ENCODE data around the gene ABCA4.
"Not testable (repeated sequence)": the region's sequence is repeated elsewhere in the genome, so short reads cannot be mapped to it uniquely, and the experiment has no call there.

Gene ABCA4

DNA sequence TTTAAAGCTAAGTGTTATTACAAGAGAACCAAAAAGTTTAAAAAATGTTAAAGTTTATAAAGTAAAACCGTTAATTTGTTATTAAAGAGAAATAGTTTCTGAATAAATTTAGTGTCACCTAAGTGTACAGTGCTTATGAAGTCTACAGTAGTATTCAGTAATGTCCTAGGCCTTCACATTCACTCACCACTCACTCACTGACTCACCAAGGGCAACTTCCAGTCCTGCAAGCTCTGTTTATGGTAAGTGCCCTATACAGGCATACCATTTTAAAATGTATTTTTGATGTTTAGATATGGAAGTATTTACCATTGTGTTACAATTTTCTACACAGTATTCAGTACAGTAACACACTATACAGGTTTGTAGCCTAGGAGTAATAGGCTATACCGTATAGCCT, 151.6 kb downstream of the ABCA4 start:
- no peak for DNase-seq

DNA sequence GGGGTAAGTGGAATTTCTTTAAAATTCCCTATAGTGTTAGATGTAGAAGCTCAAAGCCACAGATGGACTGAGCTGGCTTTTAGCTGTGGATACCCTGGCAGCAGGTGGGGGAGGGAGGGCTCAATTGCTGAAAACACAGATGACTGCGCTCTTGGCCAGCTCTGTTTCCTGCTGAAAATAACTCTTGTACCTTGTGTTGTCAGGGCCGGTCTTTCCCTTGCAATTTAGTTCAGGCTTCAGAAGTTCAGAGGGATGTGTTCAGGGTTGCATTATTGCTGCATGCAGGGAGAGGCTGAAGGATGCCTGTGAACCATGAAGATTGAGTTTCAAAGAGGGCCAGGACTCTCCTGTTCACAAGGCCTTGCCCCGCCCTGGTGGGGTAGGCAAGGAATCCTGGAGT, 153.6 kb downstream of the ABCA4 start:
- DNase-seq = no peak

DNA sequence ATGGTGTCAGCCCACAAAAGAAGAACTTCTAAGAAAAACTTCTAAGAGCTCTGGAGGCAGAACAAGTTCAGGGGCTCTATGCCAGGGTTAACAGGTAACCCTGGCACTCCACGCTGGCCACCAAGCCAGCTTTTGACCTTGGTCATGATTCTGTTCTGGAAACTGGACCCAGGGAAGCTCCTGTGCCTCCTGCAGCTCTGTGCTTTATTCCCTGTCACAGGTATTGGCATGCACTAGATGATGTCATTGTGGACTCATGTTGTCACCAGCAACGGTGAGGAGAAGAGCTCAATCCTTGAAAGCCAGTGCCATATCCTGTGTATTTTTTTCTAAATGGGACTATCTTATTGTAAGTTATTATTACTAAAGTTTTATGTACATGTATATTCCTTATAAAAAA, 155.1 kb downstream of the ABCA4 start:
- no peak for DNase-seq

DNA sequence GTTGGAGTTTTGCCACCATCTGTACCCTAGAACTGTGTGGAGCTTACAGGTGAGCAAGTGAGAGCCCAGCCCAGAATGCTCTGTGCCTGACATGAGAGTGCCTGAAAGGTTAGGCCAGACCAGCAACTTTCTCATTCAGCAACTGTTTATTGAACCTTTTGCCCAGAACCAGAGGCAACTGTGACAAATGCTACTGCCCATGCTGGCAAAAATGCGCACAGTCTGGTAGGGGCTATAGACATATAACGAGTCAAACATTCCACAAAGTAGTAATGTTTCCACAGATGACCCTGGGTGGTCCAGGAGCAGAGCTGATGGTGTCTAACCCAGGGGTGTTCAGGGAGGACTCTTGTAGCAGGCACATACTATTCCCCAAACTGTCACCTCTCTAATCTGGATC, 155.7 kb downstream of the ABCA4 start:
- DNase-seq = no peak

DNA sequence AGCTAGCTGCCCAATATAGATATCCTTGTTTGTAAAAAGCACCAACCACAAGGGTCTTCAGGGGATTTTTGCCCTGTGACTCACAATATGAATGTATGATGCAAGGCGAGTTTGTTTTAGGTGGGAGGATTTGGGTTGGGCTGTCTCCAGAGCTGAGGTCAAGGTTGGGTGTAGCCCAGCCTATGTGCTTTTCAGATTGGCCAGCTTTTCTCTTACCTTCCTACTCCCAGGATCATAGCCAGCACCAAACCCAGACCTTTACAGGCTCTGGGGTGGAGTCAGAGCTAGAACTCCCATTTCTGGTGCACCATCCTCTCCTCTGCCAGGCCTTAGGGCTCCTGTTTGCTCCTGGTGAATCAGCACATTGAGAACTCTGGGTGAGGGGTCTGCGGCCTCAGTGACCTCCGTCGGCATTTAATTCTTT, 156.2 kb downstream of the ABCA4 start:
- DNase-seq = no peak

DNA sequence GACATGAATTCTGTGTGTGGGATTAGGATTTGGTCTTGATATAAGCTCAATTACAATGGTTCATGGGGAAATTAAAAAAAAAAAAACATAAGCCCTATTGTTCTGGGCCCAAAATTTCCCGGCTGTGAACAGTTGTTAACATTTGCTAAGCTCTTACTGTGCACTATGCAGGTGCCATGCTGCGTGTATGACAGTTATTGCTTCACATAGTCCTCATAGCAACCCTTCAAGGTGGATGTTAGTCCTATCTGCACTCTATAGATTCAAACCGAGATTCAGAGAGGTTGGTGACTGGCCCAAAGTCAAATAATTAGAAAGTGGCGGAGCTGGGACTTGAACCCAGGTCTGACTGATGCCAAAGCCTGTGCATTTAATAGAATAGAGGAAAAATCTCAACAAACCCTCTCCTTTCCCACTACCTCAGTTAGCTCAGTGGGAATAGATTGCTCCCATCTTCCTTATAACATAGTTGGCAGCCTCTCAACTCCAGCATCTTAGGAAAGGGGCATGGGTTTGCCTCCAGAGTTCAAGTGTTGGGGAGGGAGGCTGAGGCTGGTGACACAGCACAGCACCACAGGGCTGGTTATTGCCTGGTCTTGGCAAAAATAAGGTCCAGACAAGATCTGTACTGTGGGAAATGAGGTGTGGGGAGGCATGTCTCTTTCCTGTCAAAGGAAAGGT, 156.7 kb downstream of the ABCA4 start:
- DNase-seq = no peak

DNA sequence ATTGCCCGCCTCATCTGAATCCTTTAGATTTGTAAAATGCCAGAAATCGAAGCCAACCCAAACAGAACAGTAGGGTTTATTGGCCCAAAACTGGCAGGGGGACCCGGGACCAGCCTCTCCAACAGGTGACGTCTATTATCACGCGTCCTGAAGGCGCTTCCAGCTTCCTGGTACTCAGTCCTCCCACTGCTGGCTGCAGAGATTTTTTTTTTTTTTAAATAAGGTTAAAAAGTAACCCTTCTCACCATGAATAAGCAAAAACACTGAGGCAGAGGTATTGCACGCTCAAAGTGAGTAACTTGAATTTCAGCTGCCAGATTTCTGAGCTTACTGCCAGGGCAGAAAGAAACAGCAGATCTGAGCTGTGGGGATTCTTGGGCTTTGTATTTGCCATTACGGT, 157.4 kb downstream of the ABCA4 start:
- no peak for DNase-seq

DNA sequence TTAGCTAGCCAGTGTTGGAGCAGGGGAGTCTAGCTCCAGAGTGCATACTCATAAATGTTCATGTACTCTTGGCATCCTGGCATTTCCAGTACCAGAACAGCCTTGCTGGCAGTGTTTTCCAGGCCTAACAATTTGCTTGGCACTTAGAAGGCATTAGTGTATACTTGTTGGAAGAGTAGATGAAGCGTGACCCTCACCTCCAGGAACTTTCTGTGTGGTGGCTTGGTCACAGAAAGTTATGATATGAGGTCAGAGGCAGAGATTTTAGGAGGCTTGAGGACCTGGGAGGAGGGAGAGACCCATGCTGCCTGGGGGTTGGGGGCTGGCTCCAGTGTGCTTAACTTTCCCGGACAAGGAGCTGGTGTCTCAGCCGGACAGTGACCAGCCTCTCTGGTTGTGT, 159.0 kb downstream of the ABCA4 start:
- no peak for DNase-seq

DNA sequence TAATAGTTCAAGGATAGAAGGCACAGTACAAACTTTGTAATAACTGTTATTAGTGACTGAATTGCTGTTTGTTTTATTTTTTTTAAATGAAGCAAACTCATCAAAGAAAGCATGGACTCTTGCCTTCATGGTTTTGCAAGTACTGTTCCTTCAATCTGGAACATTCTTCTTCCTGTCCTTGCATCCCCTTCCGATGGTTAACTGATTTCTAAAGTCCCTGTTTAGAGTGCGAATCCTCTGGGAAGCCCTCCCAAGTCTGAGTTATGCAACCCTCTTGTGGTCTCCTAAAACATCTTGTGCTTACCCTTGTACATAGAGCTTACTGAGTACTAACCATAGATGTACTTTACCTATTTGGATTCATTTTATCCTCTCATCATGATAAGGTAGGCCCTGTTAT, 159.5 kb downstream of the ABCA4 start:
- DNase-seq = no peak

DNA sequence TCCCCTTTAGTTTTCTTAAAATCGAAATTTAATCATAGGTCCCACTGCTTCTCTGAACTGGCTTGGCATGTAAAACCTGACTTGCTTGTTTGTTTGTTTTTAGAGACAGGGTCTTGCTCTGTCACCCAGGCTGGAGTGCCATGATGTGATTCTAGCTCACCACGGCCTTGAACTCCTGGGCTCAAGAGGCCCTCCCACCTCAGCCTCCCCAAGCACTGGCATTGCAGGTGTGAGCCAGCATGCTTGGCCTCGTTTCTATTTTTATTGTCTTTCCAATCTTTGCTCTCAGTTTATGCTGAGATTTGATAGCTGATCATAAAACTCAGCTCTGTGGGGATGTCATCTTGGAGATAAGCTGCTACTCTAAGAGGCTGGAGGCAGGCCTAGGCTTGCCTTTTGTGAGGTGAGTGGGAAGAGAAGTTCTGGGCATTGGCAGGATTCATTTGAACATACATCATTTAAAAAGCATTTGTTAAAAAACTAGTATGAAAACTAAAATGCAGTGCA, 160.3 kb downstream of the ABCA4 start:
- DNase-seq = no peak

DNA sequence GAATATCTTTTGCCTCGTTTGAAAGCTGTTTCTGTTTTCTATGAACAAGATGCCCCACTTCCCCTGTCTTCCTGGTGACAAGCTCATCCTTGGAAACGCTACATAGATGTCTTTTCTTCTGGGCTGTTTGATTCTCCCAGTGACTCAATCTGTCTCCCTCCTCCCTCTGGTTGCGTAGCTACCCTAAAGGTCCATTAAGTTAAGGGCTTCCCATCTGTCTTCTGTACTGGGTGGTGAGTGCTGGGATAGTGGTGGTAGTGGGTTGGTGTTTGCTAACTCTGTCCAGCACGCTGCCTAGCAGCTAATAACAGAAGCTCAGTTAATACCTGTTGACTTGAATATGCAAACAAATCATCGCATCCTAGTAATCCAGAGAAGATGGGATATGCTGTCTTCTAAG, 161.5 kb downstream of the ABCA4 start:
- DNase-seq = no peak

DNA sequence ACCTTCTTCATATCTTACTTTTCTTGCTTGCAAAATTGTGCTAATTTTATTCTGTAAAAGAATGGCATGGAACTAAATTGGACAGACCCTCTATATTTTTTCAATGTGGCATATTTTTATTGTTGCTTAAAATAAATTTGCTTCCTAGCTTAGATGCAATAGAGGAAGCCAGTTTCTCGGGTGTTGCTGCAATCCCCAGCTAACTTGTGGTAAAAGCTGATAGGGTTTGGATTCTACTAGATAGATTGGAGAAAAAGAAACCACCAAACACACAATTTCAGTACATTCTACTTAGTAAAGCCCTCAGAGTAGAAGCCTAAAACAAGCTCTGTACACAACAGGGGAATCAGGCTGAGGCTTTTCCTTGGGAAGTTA, 162.2 kb downstream of the ABCA4 start:
- no peak for DNase-seq

DNA sequence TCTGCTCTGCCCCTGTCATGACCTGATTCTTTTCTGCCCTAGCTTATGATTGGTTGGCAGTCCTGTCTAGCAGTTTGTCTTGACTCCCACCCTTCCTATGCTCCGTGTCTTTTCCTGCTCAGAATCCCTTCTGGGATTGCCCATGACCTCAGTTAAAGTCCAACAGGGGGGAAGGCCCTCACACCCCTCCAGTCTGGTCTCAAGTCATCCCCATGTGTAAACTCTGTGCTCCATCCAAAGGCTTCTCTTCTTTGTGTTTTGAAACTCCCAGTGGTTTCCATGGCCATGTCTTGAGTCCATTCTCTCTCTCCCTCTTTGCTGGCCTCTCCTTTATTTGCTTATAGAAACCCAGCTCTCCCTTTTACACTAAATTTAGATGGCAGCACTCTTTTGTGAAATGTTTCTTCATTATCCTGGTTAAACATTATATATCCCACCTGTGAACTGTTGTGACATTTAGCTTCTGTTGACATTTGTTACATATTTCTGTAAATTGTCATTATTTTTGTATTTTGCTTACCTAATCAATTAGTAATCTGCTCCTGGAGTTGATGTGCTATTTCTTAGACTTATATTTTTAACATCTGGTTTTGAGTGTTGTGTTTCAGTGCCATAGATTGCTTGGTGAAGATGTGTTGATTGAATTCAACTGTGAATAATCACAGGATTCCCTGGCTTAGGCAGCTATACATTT, 162.8 kb downstream of the ABCA4 start:
- no peak for DNase-seq

DNA sequence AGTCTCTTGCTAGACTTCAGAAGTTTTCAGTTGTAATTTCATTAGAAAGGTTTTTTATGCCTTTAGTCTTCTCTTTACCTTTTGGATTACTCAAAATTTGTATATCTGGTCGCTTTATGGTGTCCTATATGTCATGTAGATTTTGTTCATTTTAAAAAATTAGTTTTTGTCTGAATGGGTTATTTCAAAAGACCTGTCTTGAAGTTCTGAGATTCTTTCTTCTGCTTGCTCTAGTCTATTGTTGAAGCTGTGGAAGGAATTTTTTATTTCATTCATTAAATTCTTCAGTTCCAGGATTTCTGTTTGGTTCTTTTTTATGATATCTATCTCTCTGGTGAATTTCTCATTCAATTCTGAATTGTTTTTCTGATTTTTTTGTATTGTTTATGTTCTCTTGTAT, 165.2 kb downstream of the ABCA4 start:
- DNase-seq = no peak

DNA sequence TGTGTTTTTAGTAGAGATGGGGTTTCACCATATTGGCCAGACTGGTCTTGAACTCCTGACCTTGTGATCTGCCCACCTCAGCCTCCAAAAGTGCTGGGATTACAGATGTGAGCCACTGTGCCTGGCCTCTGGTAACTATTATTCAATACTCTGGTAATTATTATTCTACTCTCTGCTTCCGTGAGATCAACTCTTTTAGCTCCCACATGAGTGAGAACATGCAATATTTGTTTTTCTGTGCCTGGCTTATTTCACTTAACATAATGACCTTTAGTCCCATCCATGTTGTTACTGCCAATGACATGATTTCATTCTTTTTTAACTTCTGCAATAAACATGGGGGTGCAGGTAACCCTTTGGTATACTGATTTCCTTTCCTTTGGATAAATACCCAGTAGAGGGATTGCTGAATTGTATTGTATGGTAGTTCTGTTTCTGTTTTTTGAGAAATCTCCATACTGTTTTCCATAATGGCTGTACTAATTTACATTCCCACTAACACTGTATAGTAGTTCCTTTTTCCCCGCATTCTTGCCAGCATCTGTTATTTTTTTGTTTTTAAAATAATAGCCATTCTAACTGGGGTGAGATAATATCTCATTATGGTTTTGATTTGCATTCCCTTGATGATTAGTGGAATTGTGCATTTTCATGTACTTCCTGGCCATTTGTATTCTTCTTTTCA, 173.8 kb downstream of the ABCA4 start:
- DNase-seq = not testable (repeated sequence)
